ENCODE measurements around the gene NR0B2.
"Not testable (repeated sequence)": the region's sequence is repeated elsewhere in the genome, so short reads cannot be mapped to it uniquely, and the experiment has no call there.

Gene NR0B2, protein sequence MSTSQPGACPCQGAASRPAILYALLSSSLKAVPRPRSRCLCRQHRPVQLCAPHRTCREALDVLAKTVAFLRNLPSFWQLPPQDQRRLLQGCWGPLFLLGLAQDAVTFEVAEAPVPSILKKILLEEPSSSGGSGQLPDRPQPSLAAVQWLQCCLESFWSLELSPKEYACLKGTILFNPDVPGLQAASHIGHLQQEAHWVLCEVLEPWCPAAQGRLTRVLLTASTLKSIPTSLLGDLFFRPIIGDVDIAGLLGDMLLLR

DNA sequence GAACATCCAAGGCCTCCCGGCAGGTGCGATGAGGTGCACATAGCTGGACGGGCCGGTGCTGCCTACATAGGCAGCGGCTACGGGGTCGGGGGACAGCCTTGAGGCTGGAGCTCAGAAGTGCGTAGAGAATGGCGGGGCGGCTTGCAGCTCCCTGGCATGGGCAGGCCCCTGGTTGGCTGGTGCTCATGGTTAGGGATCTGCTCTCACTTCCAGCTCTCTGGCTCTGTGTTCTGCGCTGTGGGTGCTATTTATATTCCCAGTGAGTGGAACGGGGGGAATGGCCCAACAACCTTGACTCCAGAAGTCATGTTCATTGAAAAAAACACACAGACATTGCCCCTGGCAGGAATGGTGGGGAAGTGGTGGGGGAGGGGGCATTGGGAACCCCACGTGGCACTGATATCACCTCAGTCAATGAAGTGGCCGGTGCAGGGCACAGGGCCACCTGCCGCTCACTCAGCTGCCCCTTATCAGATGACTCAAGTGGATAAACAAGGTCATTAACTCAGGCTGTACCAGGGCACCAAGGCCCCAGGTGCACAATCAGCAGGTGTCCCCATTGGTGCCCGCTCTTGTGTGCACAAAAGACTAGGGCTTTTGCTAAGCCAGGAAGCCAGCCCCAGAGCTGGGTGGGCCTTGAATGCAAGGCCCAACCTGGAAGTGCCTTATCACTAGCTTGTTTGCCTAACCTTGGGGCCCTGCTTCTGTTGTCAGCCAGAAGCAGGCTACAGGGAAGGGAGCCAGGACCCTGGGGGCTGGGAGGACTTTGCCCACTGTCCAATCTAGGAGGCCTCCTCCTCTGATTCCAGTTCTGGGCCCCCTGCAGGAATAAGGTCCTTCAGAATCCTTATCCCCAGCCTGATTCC is at the start of gene NR0B2:
TSS of gene NR0B2 (minus strand) at position 222 of the 866 bp plus-strand sequence. CDS start at position 187, 35 bp downstream.
- no peak for DNase-seq

DNA sequence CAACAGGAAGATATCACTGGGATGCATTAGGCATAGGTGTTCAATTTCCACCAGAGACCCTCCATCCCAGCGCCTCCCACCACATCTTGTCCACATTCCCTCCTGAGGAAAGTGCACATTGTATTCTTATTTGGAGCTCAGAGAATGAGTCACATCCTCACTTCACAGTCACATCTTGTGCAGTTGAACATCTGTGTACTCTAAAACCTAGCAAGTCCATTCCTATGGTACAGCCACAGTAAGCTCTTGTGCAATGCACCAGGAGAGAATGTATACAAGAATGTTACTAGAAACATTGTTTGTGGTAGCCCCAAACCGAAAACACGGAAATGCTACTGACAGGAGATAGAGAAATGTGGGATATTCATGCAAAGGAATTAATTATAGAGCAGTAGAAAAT is 48.1 kb upstream of the NR0B2 start:
- DNase-seq = no peak

DNA sequence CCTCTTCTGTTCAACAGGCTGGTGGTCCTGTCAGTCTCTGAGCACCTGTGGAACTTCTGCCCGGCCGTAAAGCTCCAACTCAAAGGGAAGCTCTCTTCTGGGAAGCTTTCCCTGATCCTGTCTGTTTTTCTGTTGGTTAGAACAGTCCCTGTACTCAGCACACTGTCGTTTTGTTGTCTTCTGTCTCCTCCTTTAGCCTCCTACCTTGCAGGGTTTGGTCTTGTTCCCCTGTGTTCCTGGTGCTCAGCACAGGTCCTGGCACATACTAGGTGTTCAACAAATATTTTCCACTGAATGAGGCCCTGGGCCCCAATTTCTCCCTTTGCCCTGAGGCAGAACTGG is 46.8 kb upstream of the NR0B2 start:
- no peak for DNase-seq

DNA sequence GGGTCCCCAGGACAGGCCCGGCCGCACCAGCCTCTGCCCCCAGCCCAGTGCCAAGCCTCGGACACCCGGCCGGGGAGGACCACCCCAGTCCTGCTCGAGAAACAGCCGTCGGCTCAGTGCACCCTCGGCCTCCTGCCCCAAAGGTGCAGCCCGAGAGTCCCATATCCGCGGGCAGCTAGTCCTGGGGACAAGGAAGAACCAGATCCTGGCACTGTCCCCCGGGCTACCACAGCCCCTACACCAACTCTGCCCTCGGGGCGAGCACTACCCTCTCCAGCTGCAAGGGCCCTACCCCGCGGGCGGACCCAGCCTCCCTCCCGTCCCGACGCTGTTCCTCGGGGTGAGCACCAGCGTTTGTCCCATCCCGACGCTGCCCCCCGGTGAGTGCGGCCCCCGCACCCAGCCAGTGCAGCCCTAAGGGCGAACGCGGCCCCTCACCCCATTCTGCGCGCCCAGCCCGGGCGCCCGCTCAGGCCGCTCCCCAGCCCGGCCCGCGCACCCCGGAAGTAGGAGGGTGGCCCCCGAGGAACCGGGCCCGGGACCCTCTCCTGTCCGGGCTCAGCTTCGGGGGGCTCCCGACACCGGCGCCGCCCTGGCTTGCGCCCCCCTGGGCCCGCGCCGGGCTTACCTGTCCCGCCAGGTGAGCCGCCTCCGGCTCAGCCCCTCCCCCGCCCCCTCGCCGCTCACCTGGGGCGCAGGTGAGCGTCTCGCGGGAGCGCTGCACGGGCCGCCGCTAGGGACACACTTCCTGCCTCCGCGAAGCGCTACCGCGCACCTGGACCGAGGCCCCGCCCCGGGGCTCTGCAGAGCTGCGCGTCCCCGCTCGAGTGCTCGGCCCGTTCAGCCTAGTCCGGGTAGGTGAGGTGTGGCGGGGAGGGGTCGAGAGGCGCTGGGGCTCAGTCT is 46.2 kb upstream of the NR0B2 start, which contains the start of gene KDF1:
TSS of gene KDF1 (minus strand) at position 747 of the 903 bp plus-strand sequence. CDS start 8,088 bp downstream, outside the sequence.
- DNase-seq = no peak

DNA sequence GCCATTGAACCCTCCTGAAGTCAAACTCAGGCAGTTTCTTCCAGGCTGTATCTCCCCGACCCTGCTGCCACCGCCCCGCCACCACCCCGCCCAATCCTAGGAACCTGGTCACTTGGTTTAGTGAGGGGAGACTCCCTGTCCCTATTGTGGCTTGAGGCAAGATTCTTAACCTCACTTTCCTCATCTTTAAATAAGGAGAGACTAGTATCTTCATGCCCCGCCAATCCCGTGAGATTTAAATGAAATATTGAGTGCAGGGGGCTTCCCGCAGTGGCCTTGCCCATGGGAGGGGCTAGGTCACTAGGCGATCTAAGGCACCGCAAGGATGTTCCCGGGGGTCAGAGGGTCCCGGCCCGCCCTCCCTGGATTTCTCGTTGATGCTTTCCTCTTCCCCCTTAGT is 45.5 kb upstream of the NR0B2 start:
- no peak for DNase-seq

DNA sequence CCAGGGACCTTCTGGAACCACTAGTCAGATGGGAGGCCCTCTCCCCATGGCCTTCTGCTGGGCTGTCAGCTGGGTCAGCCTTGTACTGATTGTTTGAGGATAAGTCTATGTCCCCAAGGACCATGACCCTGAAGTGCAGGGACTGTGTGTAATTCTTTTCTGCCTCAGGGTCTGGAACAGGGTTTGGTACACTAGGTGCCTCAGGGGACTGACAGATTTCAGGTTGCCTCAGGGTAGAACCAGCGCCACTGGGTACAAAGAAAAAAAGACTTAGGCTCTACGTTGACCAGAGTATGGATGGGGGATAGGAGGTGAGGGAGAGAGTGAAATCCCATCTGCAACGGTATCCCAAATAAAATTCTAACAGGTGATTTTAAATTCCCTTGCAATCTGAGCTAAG is 43.5 kb upstream of the NR0B2 start:
- DNase-seq = no peak

DNA sequence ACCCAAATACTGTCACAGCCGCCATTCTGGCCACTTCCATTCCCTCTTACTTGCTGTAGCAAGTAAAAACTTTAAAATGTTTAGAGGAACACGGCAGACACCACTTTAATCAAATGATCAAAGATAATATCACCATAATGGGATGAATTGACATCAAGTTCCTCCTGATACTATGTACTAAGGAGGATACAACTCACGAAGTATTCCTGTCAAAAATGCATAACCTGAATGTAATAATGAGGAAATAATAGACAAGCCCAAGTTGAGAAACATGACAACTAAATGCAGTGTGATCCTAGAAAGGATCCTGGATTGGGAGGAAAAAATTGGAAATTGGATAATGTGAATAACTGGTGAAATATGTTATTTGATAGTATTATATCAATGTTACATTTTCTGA is 42.5 kb upstream of the NR0B2 start:
- no peak for DNase-seq

DNA sequence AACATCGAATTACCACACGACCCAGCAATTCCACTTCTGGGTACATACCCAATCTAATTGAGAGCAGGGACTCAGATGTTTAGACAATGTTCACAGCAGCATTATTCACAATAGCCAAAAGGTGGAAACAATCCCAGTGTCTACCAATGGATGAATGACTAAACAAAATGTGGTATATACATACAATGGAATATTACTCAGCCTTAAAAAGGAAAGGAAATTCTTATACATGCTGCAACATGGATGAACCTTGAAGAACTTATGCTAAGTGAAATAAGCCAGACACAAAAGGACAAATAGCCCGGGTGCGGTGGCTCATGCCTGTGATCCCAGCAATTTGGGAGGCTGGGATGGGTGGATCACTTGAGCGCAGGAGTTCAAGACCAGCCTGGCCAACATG is 39.6 kb upstream of the NR0B2 start:
- no peak for DNase-seq

DNA sequence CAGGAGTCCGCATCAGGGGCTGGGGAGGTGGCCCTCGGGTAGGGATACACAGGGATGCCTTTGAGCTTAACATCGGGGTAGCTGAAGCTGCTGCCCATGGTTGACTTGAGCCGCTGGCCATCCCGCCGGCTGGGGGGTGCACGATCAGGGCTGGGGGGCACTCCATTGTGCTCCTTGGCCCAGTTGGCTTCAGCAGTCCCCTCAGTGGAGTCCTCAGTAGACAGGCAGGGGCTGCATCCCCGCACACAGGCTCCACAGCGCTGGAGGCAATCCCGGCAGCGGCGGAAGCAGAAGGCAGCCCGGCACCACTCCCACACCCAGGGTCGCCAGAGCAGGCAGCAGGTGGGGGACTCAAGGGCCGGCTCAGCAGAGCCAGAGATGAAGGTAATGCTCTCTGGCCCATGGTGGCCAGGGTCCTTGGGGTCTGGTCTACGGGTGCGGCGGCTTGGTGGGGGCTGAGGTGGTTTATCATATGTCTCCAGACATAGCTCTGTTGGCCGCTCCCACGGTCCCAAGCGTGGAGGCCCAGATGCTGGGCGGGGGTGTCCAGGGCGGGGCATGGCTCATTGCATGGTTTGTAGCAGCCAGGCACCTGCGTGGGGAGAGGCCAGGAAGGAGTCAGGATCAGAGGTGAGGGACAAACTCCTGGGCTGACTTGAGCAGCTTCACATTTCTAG is 38.2 kb upstream of the NR0B2 start:
- DNase-seq = no peak

DNA sequence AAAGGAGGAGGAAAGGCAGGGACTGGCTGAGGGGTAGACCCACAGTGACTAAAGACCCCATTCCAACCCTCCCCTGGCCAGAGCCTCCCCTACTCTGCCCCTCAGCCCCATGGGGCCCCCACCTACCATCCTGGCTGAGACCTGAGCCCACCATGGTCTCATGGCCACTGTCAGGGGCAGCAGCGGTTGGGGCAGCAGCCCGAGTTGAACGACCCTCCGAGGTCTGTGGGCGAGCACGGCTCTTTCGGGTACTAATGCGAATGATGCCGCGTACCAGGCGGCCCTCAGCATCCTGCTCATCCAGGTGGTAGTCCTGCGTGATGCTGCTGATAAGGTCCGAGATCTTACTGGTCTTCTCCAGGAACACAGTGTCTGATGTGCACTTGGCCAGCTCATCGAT is 37.4 kb upstream of the NR0B2 start:
- no peak for DNase-seq

DNA sequence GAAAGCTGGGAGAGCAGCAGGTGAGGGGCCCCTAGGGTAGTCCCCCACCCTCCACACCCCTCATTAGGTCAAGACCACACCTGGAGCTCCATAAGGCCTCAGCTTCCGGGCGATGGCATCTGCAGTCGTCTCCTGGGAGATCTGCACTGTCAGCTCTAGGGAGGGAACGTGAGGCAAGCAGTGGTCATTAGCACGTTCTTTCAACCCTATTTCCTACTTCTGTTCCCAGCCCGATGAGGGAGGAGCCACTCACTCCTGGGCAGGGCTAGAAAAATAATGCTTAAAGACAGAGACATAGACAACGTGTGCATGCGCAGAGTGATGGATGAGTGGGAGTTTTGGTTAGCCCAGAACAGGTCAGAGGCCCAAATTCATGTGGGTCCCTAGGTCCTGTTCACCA is 36.8 kb upstream of the NR0B2 start:
- DNase-seq = no peak

DNA sequence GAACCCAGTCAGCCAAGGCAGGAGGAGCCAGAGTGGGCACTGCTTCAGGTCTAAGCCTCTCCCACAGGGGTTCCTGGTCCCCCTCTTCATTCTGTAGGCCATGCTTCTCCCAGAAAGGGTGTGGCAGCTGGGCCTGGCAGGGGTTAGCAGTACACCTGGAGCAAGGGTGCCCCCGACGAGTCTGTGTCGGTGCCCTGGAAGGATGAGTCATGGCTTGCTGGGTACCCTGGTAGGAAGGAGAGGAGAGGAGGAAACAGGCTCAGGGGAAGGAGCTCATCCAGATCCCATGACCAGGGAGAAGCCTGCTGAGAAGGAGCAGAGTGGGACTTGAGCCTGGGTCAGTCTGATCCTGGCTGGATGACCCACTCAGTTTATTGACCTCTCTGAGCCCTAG is 36.1 kb upstream of the NR0B2 start:
- no peak for DNase-seq

DNA sequence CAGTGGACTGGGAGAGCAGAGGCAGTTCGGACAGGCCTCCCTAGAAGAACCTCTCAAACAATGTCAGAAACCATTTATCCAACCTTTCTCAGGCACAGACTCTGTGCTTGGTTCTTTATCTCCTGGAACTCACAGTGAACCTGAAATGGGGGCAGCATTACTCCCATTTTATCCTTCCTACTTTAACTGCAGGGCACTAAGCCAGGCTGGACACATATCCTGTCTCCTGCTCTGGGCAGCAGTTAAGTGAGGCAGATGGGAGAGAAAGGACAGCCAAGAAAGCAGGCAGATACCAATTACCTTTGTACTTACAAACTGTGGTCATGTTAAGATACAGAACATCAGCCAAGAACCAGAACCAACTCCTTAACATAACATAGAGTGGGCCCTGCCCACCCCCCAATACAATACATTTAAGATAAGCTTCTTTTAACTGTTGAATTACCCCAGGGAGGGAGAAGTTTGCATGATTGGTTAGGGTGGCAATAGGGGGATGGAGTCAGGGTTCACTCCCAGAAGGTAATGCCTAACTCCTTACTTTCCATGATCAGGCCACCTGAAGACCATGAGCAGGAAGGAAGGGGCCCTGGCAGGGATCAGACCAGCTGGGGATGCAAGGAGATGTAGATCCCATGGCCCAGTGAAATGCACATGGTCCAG is 35.6 kb upstream of the NR0B2 start:
- no peak for DNase-seq

DNA sequence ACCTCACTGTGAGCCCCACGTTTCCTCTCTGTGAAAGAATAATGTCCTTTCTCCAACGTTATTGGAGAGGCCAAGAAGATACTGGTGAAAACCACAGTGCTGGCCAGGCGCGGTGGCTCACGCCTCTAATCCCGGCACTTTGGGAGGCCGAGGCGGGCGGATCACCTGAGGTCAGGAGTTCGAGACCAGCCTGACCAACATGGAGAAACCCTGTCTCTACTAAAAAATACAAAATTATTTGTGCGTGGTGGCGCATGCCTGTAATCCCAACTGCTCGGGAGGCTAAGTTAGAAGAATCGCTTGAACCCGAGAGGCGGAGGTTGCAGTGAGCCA is 34.9 kb upstream of the NR0B2 start:
- DNase-seq = not testable (repeated sequence)

DNA sequence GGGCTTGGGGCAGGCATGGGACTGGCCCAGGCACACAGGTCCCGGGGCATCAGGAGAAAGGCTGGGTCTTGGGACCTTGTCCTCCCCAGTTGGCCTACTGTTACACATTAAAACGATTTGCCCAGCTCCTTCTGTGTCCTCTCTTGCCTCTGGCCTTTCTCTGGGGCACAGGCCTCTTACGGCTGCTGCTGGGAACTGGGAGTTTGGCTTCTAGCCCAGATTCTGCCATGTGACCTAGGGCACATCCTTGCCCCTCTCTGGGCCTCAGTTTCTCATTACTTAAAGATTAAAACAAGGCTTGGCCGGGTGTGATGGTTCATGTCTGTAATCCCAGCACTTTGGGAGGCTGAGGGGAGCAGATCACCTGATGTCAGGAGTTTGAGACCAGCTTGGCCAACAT is 32.5 kb upstream of the NR0B2 start:
- DNase-seq = no peak

DNA sequence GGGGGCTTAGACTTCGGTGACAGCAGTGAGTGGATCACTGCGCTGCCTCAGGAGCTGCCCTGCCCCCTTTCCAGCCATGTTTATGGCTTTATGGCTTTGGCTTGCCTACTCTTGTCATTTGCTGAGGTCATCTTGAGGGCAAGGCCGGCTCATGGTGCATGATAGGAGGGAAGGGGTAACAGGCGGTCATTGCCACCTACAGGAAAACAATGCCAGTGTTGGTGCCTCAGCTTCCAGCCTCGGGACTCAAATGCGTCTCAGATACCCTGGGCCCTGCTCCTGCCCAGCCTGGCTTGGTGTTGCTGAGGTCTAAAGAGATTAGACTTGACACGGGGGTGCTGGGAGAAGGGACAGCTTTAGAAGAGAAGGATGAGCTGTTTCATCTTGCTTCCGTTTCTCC is 32.0 kb upstream of the NR0B2 start:
- DNase-seq = no peak

DNA sequence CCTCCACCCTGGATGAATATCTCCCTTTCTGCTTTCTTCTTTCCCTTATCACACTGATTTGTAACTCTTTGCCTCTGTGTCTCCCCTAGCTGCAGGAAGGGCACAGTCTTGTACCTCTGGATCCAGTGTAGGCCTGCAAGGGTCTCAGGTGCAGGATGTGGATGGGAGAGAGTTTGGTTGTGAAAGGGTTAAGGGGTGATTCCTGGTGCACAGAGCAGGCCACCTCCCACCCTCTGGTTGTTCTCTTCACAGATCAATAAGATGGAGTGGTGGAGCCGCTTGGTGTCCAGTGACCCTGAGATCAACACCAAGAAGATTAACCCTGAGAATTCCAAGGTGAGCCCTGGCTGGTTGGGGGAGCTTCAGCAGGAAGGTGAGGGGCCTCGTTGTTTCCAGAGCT is 31.4 kb upstream of the NR0B2 start:
- no peak for DNase-seq

DNA sequence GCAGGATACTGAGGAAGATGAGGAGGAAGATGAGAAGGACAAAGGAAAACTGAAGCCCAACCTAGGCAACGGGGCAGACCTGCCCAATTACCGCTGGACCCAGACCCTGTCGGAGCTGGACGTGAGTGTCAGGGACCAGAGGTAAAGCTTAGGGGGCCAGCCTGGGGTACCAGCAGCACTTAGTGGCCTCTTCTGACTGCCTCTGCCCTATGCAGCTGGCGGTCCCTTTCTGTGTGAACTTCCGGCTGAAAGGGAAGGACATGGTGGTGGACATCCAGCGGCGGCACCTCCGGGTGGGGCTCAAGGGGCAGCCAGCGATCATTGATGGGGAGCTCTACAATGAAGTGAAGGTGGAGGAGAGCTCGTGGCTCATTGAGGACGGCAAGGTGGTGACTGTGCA is 28.9 kb upstream of the NR0B2 start:
- DNase-seq = no peak

DNA sequence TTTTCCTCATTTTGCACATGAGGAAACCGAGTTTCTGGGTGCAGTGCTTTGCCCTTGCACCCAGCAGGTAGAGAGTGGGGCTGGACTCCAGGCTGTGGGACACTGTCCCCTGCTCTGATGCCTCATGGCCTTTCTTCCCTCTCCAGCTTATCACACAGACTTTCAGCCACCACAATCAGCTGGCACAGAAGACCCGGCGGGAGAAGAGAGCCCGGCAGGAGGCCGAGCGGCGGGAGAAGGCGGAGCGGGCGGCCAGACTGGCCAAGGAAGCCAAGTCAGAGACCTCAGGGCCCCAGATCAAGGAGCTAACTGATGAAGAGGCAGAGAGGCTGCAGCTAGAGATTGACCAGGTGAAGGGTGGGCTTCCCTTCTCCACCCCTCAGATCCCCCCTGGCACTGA is 27.5 kb upstream of the NR0B2 start:
- DNase-seq = no peak

DNA sequence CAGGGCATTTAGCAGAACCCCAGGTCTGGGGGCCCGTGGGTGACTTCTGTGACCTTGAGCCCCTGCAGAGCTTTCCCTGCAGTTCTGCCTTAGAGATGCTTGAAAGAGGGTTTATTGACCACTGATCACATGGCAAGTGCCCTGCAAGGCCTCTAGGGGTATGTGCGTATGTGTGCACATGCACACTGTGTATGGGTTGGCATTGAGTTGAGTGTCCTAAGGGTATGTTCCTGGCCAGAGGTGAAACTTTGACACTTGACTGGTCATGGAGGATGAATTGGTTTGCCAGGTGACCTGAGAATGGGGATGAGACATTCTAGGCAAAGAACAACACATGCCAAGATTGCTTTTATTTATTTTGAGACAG is 24.9 kb upstream of the NR0B2 start:
- DNase-seq = no peak

DNA sequence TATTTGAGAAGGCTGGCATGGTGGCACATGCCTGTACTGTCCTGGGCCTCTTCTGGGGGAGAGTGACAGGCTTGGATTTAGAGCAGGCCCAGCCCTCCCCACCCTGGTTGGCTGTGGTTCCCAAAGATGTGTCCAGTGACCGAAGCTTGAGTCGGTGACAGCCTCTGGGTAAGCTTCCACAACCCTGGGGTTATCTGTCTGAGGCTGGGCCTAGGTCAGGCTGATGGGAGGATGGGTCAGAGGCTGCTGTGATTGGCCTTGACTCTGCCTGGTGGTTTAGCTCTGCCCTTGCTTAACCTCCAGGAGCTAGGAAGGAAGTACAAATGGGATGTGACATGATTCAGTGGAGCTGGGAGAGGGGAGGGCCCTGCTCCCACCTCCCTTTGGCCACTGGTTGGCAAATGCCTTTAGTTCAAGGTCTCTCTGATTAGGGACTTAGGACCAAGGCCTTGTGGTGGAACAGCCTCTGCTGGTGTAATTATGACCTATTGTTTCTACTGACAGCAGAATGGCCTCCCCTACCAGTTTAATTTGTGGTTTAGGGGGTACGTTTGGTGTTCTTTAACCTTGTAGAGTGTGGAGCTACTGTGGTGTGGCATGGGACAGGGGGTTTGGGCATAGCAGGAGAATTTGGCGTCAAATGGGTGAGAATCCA is 24.4 kb upstream of the NR0B2 start:
- no peak for DNase-seq

DNA sequence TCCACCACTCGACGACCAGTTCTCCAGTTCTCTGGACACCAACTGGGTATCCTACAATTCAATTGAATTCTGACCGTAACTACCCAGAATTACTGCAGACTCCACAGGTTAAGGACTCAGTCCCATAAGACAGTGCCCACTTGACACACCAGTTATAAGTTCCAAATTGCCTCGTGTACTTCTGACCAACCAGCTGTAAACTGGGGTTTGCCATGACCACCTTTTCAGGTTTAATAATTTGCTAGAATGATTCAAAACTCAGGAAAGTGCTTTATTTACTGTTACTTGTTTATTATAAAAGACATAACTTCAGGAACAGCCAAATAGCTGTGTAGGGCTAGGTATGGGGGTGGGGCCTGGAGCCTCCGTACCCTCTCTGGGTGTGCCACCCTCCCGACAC is 23.0 kb upstream of the NR0B2 start:
- DNase-seq = no peak

All from NCI-H446 treated with DMSO at 0.1 percent for 48 hours (cell line).